NCI-H446 treated with DMSO at 0.1 percent for 48 hours (cell line): ENCODE data around the gene PML.
"Not testable (repeated sequence)": the region's sequence is repeated elsewhere in the genome, so short reads cannot be mapped to it uniquely, and the experiment has no call there.

Source experiments
- DNase-seq: peaks from one replicate; lab custom pipeline; 2025; lab: John Stamatoyannopoulos, UW

Gene PML

GRCh38 chr15:74060251-74060650 lies 65.7 kb downstream of the PML start:
- no peak for DNase-seq

GRCh38 chr15:74062236-74062635 lies 67.7 kb downstream of the PML start:
- DNase-seq = no peak

GRCh38 chr15:74062671-74063070 lies 68.2 kb downstream of the PML start:
- DNase-seq = no peak

- not testable (repeated sequence) for DNase-seq
These were observed 69.1 kb downstream of the PML start for GRCh38 chr15:74063425-74064146.

GRCh38 chr15:74064183-74064582 lies 69.7 kb downstream of the PML start:
- DNase-seq = not testable (repeated sequence)

GRCh38 chr15:74064822-74065221 lies 70.3 kb downstream of the PML start:
- not testable (repeated sequence) for DNase-seq

- not testable (repeated sequence) for DNase-seq
These were observed 71.3 kb downstream of the PML start for GRCh38 chr15:74065684-74066411.

GRCh38 chr15:74071645-74072044 lies 77.1 kb downstream of the PML start:
- not testable (repeated sequence) for DNase-seq

- not testable (repeated sequence) for DNase-seq
These were observed 77.6 kb downstream of the PML start for GRCh38 chr15:74072132-74072531.

- DNase-seq = not testable (repeated sequence)
These were observed 78.3 kb downstream of the PML start for GRCh38 chr15:74072614-74073337.

- DNase-seq = not testable (repeated sequence)
These were observed 81.3 kb downstream of the PML start for GRCh38 chr15:74075781-74076180.

- DNase-seq = not testable (repeated sequence)
These were observed 87.9 kb downstream of the PML start, which contains the start of gene GOLGA6A for GRCh38 chr15:74082450-74082849. TSS of gene GOLGA6A (minus strand) at chr15:74082550. CDS start at chr15:74082509, 41 bp downstream.

- not testable (repeated sequence) for DNase-seq
These were observed 100.1 kb downstream of the PML start for GRCh38 chr15:74094567-74094966.

GRCh38 chr15:74095610-74096009 lies 101.1 kb downstream of the PML start:
- DNase-seq = not testable (repeated sequence)

GRCh38 chr15:74096753-74097474 lies 102.4 kb downstream of the PML start:
- not testable (repeated sequence) for DNase-seq
